Spinal cord (tissue), 10 donors: ENCODE data around the gene PLEKHF1. TPM values are rescaled to one million over a fixed set of nuclear protein-coding genes. Genes with fewer than 3 reads are reported as not detected.
A peak's percentile ranks its signal among the peaks of the same experiment; 100 is the strongest.

ENCODE experiments used
- DNase-seq, 6 donors: peaks; one replicate each; pipeline versions ENCODE4 v3.0.0 to v3.0.0-alpha.2; 2013 to 2015; ENCODE audit warnings: low spot score in 6 of 6, low read depth in 4 of 6
- H3K27ac ChIP-seq: one replicate; pipeline ENCODE4 v1.5.1; 2013; ENCODE audit warnings: low read depth, low read length, control low read depth
- H3K27me3 ChIP-seq: one replicate; pipeline ENCODE4 v1.6.1; 2013; ENCODE audit warnings: low read length; ENCODE audit not compliant: control insufficient read depth, insufficient read depth
- H3K36me3 ChIP-seq: one replicate; pipeline ENCODE4 v1.6.1; 2013; ENCODE audit warnings: low read length; ENCODE audit not compliant: control insufficient read depth, insufficient read depth
- H3K4me1 ChIP-seq: one replicate; pipeline ENCODE4 v1.6.1; 2013; ENCODE audit warnings: low read length; ENCODE audit not compliant: control insufficient read depth, insufficient read depth
- H3K4me3 ChIP-seq: one replicate; pipeline ENCODE4 v1.5.1; 2013; ENCODE audit warnings: low read depth, low read length, control low read depth
- H3K9me3 ChIP-seq: one replicate; pipeline ENCODE4 v1.6.1; 2013; ENCODE audit warnings: low read length; ENCODE audit not compliant: control insufficient read depth, insufficient read depth
- WGBS: methylation state at CpG from one replicate; pipeline ENCODE4 v1.1.5; 2013; ENCODE audit warnings: missing lambda C conversion rate; ENCODE audit not compliant: insufficient coverage; 5-methylcytosine and 5-hydroxymethylcytosine counted together
- polyA plus RNA-seq, 2 donors: library from polyadenylated mRNA; unstranded; fragments of 120-200 nt; gene quantifications; one replicate each; pipeline ENCODE4 v1.2.1, GENCODE V29; 2013; ENCODE audit not compliant: insufficient read length in 2 of 2
- total RNA-seq, 2 donors: library from RNA; depleted of rRNA in 1 of 2; stranded (reverse); fragments of 120-200 nt in 1 of 2; fragments of >200 nt in 1 of 2; gene quantifications; one replicate each; pipeline versions ENCODE4 v1.2.3 to v1.2.4, GENCODE V29; 2013 to 2014
- donor health status: healthy.

The PLEKHF1 gene
- total and polyA plus RNA-seq, 4 donors, result 3.1 to 6.7 (median 4.5) TPM

DNA sequence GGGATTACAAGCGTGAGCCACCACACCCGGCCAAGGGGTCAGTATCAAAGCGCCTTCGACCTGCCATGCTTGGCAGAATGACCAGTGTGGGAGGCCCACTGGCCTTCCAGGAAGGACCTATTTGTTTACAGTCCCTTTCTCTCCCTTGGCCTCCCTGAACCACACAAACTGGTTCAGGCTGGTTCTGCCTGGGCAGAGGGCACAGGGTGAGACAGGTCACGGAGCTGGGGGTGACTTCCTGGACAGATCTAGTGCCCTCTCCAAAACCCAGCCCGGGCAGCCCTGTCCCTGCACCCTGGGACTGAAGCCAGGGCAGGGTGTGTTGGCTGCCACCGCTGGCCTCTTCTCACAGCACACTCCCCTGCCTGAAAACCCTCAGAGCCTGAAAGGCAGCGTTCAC is 11.3 kb downstream of the PLEKHF1 start:
- peaks cover 29% of the 10 kb centered on the region for H3K4me1 ChIP-seq
- no peaks in the 10 kb centered on the region for H3K9me3 ChIP-seq
- no peak overlapping the region for H3K4me3 ChIP-seq
- no peaks in the 10 kb centered on the region for H3K27me3 ChIP-seq
- H3K27ac ChIP-seq, result no peak overlapping the region
- 80% methylated on average over 8 of the region's 8 CpGs for WGBS
- H3K36me3 ChIP-seq, result peaks cover 44% of the 10 kb centered on the region
- DNase-seq, result no peak

DNA sequence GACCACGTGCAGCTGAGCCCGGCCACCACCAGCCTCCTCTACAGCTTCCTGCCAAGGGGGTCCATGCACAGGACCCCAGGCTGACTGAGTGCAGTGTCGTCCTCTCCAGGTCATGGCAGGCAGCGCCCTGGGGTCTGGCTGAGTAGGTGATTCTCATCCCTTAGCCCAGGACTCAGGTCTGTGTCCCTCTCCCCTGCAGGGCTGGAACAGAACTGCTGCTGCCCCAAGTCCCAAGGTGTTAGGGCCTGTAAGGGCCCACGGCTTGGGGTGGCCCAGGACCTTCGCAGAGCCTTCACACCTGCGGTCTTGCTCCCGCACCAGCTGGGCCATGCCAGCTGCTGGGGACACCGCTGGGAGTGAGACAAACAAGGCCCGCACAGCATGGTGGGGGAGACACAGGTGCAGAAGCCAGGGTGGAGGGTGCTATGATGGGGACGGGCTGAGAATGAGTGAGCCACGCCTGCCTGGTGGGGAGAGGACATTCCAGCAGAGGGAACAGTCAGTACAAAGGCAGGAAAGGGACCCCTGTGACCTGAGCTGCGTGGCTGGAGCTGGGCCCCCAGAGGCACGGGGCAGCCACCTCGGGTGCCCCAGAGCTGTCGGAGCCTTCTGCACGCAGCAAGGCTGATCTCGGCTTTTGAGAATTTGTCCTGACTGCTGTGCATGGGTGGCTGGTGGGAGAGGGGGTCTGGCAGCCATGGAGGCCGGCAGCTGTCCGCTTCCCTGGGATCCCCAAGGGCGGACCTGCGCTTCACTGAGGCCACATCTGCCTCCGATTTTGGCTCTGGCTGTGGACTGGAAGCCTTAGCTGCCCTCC is 11.9 kb downstream of the PLEKHF1 start:
- H3K27me3 ChIP-seq, result no peaks in the 10 kb centered on the region
- WGBS, result 79% methylated on average over 19 of the region's 23 CpGs
- H3K27ac ChIP-seq, result no peak overlapping the region
- DNase-seq, result no peak
- no peaks in the 10 kb centered on the region for H3K9me3 ChIP-seq
- peaks cover 44% of the 10 kb centered on the region for H3K36me3 ChIP-seq
- no peak overlapping the region for H3K4me3 ChIP-seq
- H3K4me1 ChIP-seq, result peaks cover 35% of the 10 kb centered on the region

DNA sequence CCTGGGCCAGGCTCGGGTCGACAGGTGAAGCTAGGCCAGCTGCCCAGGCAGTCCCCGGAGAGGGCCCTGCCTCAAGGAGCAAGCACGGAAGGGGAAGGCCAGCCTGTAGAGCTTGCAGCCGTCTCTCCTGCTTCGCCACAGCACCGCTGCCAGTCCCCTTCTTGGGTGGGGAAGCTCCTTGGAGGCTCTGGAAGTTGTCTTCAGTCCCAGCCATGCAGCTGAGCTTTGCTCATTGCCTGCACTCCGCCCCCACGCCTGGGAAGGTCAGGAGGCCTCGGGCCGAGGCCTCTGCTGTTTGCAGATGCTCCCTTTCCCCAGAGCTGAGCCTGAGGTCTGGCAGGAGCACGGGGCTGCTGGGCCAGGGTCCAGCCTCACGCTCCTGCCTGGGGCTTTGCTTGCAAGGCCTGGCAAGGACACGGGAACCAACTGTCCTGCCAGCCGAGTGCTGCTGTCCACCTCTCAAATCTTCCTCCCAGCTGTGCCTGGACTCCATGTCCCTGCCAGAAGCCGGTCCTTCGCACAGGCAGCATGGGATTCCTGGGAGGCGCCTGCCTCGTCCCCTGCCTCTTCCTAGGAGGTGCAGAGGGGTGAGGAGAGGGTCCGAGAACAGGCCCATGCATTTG is 13.3 kb downstream of the PLEKHF1 start:
- H3K27ac ChIP-seq, result no peak overlapping the region
- H3K9me3 ChIP-seq, result no peaks in the 10 kb centered on the region
- peaks cover 43% of the 10 kb centered on the region for H3K4me1 ChIP-seq
- peak in 1 of 6 donors; percentile 19 for DNase-seq
- H3K4me3 ChIP-seq, result no peak overlapping the region
- H3K27me3 ChIP-seq, result no peaks in the 10 kb centered on the region
- 70% methylated on average over 15 of the region's 20 CpGs for WGBS
- H3K36me3 ChIP-seq, result peaks cover 43% of the 10 kb centered on the region

DNA sequence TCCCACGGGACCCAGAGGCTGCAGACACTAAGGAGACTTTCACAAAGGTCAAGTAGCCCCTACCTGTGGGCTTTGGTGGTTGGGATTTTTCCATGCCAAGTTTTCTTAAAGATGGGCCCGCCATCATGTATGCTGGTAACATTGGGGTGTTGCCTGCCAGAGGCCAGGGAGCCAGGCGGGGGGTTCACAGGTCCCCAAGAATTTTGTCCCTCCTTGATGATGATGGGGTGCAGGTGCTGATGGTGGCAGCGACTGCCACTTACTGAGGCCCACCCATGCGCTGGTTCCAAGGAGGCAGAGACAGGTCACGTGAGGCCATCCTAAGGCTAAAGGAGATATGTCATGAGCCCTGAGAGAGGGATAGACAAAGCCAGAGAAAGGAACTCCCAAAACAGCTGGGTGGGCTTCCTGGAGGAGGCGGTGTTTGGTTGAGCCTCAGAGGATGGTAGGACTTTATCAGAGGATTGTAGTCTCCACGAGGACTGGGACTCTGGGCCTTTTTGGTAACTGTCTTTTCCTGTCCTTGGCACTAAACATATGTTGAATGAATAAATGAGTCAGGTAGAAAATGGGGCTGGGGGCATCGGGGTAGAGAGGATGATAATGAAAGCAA is 14.4 kb downstream of the PLEKHF1 start:
- H3K27ac ChIP-seq, result no peak overlapping the region
- no peak for DNase-seq
- H3K27me3 ChIP-seq, result no peaks in the 10 kb centered on the region
- H3K9me3 ChIP-seq, result no peaks in the 10 kb centered on the region
- peaks cover 43% of the 10 kb centered on the region for H3K4me1 ChIP-seq
- H3K36me3 ChIP-seq, result peaks cover 32% of the 10 kb centered on the region
- 88% methylated on average over 8 of the region's 9 CpGs for WGBS
- no peak overlapping the region for H3K4me3 ChIP-seq

DNA sequence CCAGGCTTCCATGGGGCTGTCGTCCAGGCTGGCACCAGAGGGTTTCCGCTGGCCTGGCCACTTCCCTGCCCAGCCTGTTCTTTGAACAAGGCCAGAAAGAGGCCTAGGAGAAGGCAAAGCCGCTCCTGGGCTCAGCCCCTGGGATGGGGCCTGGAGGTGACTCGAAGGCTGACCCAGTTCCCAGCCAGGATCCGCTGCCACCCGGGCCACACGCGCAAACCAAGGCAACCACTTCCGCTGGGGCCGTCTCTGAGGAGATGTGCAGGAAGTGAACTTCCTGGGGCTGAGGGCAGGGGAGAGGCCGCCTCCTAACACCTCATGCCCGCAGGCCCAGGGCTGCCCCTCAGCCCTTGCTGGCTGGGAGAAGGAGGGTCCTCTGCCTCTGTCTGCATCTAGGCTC is 15.2 kb downstream of the PLEKHF1 start:
- no peak overlapping the region for H3K4me3 ChIP-seq
- H3K9me3 ChIP-seq, result no peaks in the 10 kb centered on the region
- peaks cover 26% of the 10 kb centered on the region for H3K36me3 ChIP-seq
- H3K27ac ChIP-seq, result no peak overlapping the region
- no peaks in the 10 kb centered on the region for H3K27me3 ChIP-seq
- 79% methylated on average over 11 of the region's 12 CpGs for WGBS
- peaks cover 42% of the 10 kb centered on the region for H3K4me1 ChIP-seq
- no peak for DNase-seq

DNA sequence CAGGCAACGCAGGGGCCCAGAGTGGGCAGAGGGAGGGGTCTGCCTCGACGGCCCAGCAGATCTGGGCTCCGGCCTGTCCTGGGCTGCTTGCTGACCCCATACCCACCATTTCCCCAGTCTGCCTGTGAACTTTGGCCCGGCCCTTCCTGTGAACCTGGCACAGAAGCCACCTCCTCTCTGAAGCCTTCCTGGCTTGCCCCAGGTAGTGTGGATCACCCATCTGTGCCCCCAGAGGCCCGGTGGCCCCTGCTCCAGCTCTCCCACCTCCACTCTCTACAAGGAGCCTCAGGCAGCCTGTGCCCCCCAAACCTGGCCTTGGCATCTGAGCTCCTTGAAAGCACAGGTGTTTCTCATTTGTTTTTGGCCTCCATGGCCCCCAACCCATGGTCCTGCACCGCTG is 15.7 kb downstream of the PLEKHF1 start:
- DNase-seq, result no peak
- H3K4me3 ChIP-seq, result no peak overlapping the region
- no peak overlapping the region for H3K27ac ChIP-seq
- peaks cover 21% of the 10 kb centered on the region for H3K36me3 ChIP-seq
- no peaks in the 10 kb centered on the region for H3K9me3 ChIP-seq
- H3K27me3 ChIP-seq, result no peaks in the 10 kb centered on the region
- WGBS, result 95% methylated on average over 7 of the region's 7 CpGs
- peaks cover 37% of the 10 kb centered on the region for H3K4me1 ChIP-seq

DNA sequence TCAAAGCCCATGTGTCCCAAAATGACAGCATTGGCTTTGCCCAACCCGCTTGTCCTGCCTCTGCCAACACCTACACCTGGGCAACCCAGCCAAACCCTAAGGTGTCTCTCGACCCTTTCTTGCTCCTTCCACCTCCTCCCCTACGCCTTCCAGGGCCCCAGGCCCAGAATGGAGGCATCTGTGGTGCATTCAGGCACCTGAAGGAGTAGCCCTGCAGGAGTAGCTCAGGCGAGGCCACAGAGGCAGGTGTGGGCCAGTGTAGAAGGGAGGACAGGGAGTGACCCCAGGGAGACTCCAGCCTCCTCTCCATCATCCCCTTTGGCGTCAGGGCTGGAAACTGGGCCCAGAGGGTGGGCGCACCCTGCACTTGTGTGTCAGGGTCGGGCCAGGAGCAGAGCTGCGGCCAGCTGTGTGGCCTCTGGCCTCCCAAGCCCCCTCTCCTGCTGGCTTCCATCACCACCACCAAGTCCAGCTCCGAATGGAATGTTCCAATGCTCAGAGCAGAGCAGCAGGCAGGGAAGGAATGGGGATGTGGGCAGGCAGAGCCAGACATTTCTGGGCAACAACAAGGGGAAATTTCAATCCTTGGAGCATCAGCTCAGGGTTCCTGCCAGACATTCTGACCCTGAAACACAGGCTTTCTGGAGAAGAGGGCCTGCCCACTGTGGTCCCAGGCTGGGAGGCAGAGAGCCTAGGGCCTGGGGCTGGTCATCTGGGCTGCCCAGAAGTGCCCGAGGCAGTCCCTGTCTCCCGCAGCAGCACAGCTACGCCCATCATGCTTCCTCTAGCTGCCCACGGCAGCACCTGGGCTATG is 16.4 kb downstream of the PLEKHF1 start:
- peaks cover 19% of the 10 kb centered on the region for H3K36me3 ChIP-seq
- no peaks in the 10 kb centered on the region for H3K27me3 ChIP-seq
- 84% methylated on average over 11 of the region's 13 CpGs for WGBS
- H3K9me3 ChIP-seq, result no peaks in the 10 kb centered on the region
- H3K4me3 ChIP-seq, result no peak overlapping the region
- H3K4me1 ChIP-seq, result peaks cover 32% of the 10 kb centered on the region
- DNase-seq, result no peak
- no peak overlapping the region for H3K27ac ChIP-seq

DNA sequence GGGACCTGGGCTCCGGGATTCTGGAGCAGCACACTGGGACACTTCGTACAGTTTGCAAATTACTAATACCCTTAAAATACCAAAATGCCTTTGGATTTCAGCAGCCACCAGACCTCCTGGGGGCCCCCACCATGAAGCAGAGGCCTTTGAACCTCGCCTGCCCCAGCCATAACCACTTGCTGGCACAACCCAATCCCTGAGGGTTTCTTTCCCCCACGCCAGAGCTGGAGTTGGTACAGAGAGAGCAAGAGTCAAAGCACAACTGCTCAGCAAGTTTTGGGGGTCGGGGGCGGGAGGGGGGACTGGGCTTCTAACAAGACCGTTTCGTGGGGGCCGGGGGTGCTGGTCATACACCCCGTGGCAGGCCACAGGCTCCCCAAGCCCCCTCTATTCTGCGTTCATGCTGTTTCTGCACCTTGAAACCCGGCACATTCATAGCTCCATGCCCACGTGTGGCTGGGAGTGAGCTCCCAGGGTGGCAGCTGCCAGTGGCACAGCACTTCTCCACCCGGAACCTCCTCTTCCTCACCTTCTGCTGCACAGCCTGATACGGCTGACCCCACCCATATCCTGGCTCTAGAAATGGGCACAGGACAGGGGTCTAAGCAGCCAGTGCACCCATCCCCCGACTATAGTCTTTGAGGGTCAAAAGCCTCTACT is 17.1 kb downstream of the PLEKHF1 start:
- H3K27me3 ChIP-seq, result no peaks in the 10 kb centered on the region
- WGBS, result 82% methylated on average over 13 of the region's 16 CpGs
- DNase-seq, result no peak
- no peak overlapping the region for H3K27ac ChIP-seq
- peaks cover 30% of the 10 kb centered on the region for H3K4me1 ChIP-seq
- no peaks in the 10 kb centered on the region for H3K9me3 ChIP-seq
- peaks cover 11% of the 10 kb centered on the region for H3K36me3 ChIP-seq
- no peak overlapping the region for H3K4me3 ChIP-seq

DNA sequence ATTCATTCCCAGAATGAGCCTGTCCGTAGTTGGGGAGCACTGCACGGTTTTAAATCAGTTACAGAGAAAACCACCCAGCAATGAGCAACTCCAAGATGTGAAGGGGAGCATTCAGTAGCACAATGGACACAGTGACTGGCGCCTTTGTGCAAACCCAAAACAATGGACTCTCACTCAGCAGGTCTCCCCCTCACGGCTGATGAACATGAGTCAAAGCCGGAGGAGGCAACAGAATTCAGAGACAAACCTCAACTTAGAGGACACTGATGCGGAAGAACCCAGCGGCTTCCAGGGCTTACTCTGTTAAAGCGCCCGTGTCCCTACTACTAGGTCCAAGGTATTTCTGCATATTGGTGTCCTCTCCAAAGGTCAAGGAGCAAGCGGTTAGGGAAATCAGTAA is 17.7 kb downstream of the PLEKHF1 start:
- H3K27ac ChIP-seq, result no peak overlapping the region
- no peaks in the 10 kb centered on the region for H3K27me3 ChIP-seq
- WGBS, result 28% methylated on average over 7 of the region's 10 CpGs
- H3K9me3 ChIP-seq, result no peaks in the 10 kb centered on the region
- DNase-seq, result no peak
- H3K4me3 ChIP-seq, result no peak overlapping the region
- H3K36me3 ChIP-seq, result peaks cover 9% of the 10 kb centered on the region
- peaks cover 30% of the 10 kb centered on the region for H3K4me1 ChIP-seq
